Upper lobe of left lung (tissue), 4 donors: Measurements from ENCODE around the gene NRIP3.
A peak's percentile ranks its signal among the peaks of the same experiment; 100 is the strongest.

Experiments used
- CTCF ChIP-seq, 6 experiments: fragments of 450-650 bp in 4 of 6; fragments of 200-600 bp in 2 of 6; sonication (generic) in 2 of 6; IDR thresholded peaks; one replicate each; pipeline ENCODE4 v1.5.1; 2016 to 2019; ENCODE audit warnings: antibody characterized with exemption in 6 of 6
- EP300 ChIP-seq, 4 donors: sonication (generic); formaldehyde crosslinking; IDR thresholded peaks; one replicate each; pipeline ENCODE4 v1.5.1; 2017; ENCODE audit warnings: antibody characterized with exemption in 4 of 4, control low read depth in 2 of 4
- POLR2A ChIP-seq, 4 donors: fragments of 450-650 bp; IDR thresholded peaks; one replicate each; pipeline ENCODE4 v1.5.1; 2016 to 2017; ENCODE audit warnings: antibody characterized with exemption in 4 of 4, mild to moderate bottlenecking in 2 of 4

DNA sequence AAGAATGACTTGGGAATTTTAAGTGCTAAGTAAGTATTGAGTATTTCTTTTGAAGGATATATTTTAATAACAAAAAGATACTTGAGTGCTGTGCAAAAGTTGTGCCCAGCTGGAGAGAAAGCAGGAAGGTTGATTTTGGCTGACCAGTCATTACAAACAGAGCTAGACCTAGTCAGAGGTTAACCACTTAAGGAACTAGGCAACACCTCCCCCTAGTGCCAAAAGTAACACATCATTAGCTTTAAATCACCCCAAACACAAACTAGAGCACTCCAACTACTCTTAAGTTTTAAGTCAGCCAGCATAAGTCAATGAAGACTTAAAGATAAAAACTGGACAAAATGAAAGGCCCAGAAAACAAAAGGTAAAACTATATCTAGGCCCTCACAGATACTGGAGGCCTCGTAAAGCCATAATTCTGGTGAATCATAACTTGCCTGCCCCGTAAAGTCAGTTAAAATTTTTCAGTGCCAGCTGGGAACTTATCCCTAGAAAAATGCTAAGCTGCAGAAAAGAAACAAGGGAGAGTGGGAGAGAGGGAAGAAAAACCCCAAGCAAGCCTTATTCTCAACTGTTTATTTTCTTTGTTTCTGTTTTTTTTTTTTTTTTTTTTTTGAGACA is 44.1 kb downstream of the NRIP3 start:
- TF ChIP-seq EP300 (IDR thresholded peaks at IDR 0.05) = no peak
- peak; percentile 18 to 68 (median 53) for TF ChIP-seq CTCF (IDR thresholded peaks at IDR 0.05)
- no peak for TF ChIP-seq POLR2A (IDR thresholded peaks at IDR 0.05)
